ENCODE results near the gene TNIP3.

TNIP3 gene

GRCh38 chr4:121091941-121092340 is 72.2 kb downstream of the TNIP3 start:
- Histone ChIP-seq H3K36me3 (ENCODE audit: control insufficient read depth in 4 of 4, insufficient read depth in 4 of 4, low read length in 3 of 4) (no peaks in the 10 kb centered on the region), H3K27me3 (replicated peaks in 2 of 5; ENCODE audit: control insufficient read depth in 4 of 5, insufficient read depth in 5 of 5, low read length in 4 of 5) (no peaks in the 10 kb centered on the region), H3K9me3 (ENCODE audit: control extremely low read depth in 1 of 5, control insufficient read depth in 4 of 5, insufficient read depth in 2 of 5, low read depth in 1 of 5, low read length in 4 of 5) (no peaks in the 10 kb centered on the region), H3K4me3 (ENCODE audit: control insufficient read depth in 1 of 7, extremely low read depth in 1 of 7, insufficient read depth in 4 of 7, low read depth in 2 of 7, low read length in 6 of 7) (no peak overlapping the region), H3K27ac (ENCODE audit: insufficient read depth in 1 of 2, low read depth in 1 of 2, low read length in 2 of 2, poor library complexity in 1 of 2, severe bottlenecking in 2 of 2) (no peak overlapping the region), H3K4me1 (ENCODE audit: control extremely low read depth in 1 of 4, control insufficient read depth in 4 of 4, insufficient read depth in 4 of 4, low read length in 3 of 4) (no peaks in the 10 kb centered on the region)
- ChIA-PET POLR2A (interaction anchor here (0.7 kb wide), 1 partner anchor 13 kb away, joined by 5 read pairs; no protein-coding TSS in a partner anchor), CTCF (interaction anchor here (0.7 kb wide), 1 partner anchor 17 kb away, joined by 3 read pairs; no protein-coding TSS in a partner anchor)
- no peak for DNase-seq

GRCh38 chr4:121088867-121089266 is 75.3 kb downstream of the TNIP3 start:
- Histone ChIP-seq H3K27me3 (replicated peaks in 2 of 5; ENCODE audit: control insufficient read depth in 4 of 5, insufficient read depth in 5 of 5, low read length in 4 of 5) (peaks cover 0 to 3% (median 0%) of the 10 kb centered on the region in 5 experiments), H3K4me1 (ENCODE audit: control extremely low read depth in 1 of 4, control insufficient read depth in 4 of 4, insufficient read depth in 4 of 4, low read length in 3 of 4) (no peaks in the 10 kb centered on the region), H3K4me3 (ENCODE audit: control insufficient read depth in 1 of 7, extremely low read depth in 1 of 7, insufficient read depth in 4 of 7, low read depth in 2 of 7, low read length in 6 of 7) (no peak overlapping the region), H3K36me3 (ENCODE audit: control insufficient read depth in 4 of 4, insufficient read depth in 4 of 4, low read length in 3 of 4) (no peaks in the 10 kb centered on the region), H3K27ac (ENCODE audit: insufficient read depth in 1 of 2, low read depth in 1 of 2, low read length in 2 of 2, poor library complexity in 1 of 2, severe bottlenecking in 2 of 2) (no peak overlapping the region), H3K9me3 (ENCODE audit: control extremely low read depth in 1 of 5, control insufficient read depth in 4 of 5, insufficient read depth in 2 of 5, low read depth in 1 of 5, low read length in 4 of 5) (peaks cover 0 to 2% (median 0%) of the 10 kb centered on the region in 5 experiments)
- DNase-seq = no peak
- ChIA-PET POLR2A (no interaction called here), CTCF (no interaction called here)
- no CpG with 5 or more reads among the region's 4 CpGs for WGBS (ENCODE audit: insufficient coverage)

Measured in common myeloid progenitor, CD34-positive (primary cell).